Parathyroid adenoma (tissue), 2 donors: ENCODE results near the gene EGFLAM.

ENCODE experiments used
- H2AFZ ChIP-seq: fragments of 300-600 bp; sonication (generic); one replicate; pipeline ENCODE4 v1.7.0; 2017; ENCODE audit warnings: antibody characterized with exemption, mild to moderate bottlenecking
- H3K27ac ChIP-seq: fragments of 300-600 bp; sonication (generic); one replicate; pipeline ENCODE4 v1.7.0; 2017
- H3K27me3 ChIP-seq: fragments of 300-600 bp; sonication (generic); one replicate; pipeline ENCODE4 v1.7.0; 2017; ENCODE audit warnings: low read length; ENCODE audit not compliant: control insufficient read depth, insufficient read depth
- H3K36me3 ChIP-seq: fragments of 300-600 bp; sonication (generic); one replicate; pipeline ENCODE4 v1.7.0; 2017; ENCODE audit warnings: low read length; ENCODE audit not compliant: control insufficient read depth, insufficient read depth
- H3K4me1 ChIP-seq: fragments of 300-600 bp; sonication (generic); one replicate; pipeline ENCODE4 v1.7.0; 2017; ENCODE audit warnings: control low read depth
- H3K4me2 ChIP-seq: fragments of 300-600 bp; sonication (generic); one replicate; pipeline ENCODE4 v1.7.0; 2017; ENCODE audit warnings: low read length
- H3K4me3 ChIP-seq: fragments of 300-600 bp; sonication (generic); one replicate; pipeline ENCODE4 v1.7.0; 2017; ENCODE audit warnings: low read depth, low read length
- H3K79me2 ChIP-seq: fragments of 300-600 bp; sonication (generic); one replicate; pipeline ENCODE4 v1.7.0; 2017; ENCODE audit warnings: control low read depth
- H3K9ac ChIP-seq: fragments of 300-600 bp; sonication (generic); one replicate; pipeline ENCODE4 v1.7.0; 2017; ENCODE audit warnings: mild to moderate bottlenecking
- H3K9me3 ChIP-seq: fragments of 300-600 bp; sonication (generic); one replicate; pipeline ENCODE4 v1.7.0; 2017; ENCODE audit warnings: low read length; ENCODE audit not compliant: control insufficient read depth
- CTCF ChIP-seq: fragments of 300-600 bp; sonication (generic); IDR thresholded peaks from one replicate; pipeline ENCODE4 v1.7.0; 2017; ENCODE audit warnings: antibody characterized with exemption, mild to moderate bottlenecking
- donor health status: primary hyperparathyroidism.

EGFLAM gene

GRCh38 chr5:38494763-38495162 is 236.4 kb downstream of the EGFLAM start:
- no peaks in the 10 kb centered on the region for H3K9me3 ChIP-seq
- H3K27me3 ChIP-seq = no peaks in the 10 kb centered on the region
- no peaks in the 10 kb centered on the region for H3K4me1 ChIP-seq
- no peak overlapping the region for H3K4me2 ChIP-seq
- H3K79me2 ChIP-seq = no peaks in the 10 kb centered on the region
- no peak overlapping the region for H2AFZ ChIP-seq
- H3K36me3 ChIP-seq = no peaks in the 10 kb centered on the region
- no peak overlapping the region for H3K27ac ChIP-seq
- TF ChIP-seq CTCF = no peak
- H3K9ac ChIP-seq = no peak overlapping the region
- no peak overlapping the region for H3K4me3 ChIP-seq

GRCh38 chr5:38497946-38498345 is 239.6 kb downstream of the EGFLAM start:
- Histone ChIP-seq H3K9ac (no peak overlapping the region), H3K36me3 (no peaks in the 10 kb centered on the region), H3K4me3 (no peak overlapping the region), H3K27me3 (no peaks in the 10 kb centered on the region), H3K4me2 (no peak overlapping the region), H3K4me1 (no peaks in the 10 kb centered on the region), H3K9me3 (no peaks in the 10 kb centered on the region), H3K79me2 (no peaks in the 10 kb centered on the region), H3K27ac (no peak overlapping the region), H2AFZ (no peak overlapping the region)
- TF ChIP-seq CTCF = no peak

- TF ChIP-seq CTCF = no peak
- H3K9ac ChIP-seq = no peak overlapping the region
- H2AFZ ChIP-seq = no peak overlapping the region
- H3K27ac ChIP-seq = no peak overlapping the region
- H3K27me3 ChIP-seq = no peaks in the 10 kb centered on the region
- no peaks in the 10 kb centered on the region for H3K36me3 ChIP-seq
- no peaks in the 10 kb centered on the region for H3K4me1 ChIP-seq
- no peak overlapping the region for H3K4me3 ChIP-seq
- no peak overlapping the region for H3K4me2 ChIP-seq
- H3K9me3 ChIP-seq = no peaks in the 10 kb centered on the region
- no peaks in the 10 kb centered on the region for H3K79me2 ChIP-seq
Observed at GRCh38 chr5:38500573-38501260, 242.4 kb downstream of the EGFLAM start.

- Histone ChIP-seq H3K27me3 (no peaks in the 10 kb centered on the region), H3K9ac (no peak overlapping the region), H3K79me2 (no peaks in the 10 kb centered on the region), H3K9me3 (no peaks in the 10 kb centered on the region), H3K36me3 (no peaks in the 10 kb centered on the region), H3K4me3 (no peak overlapping the region), H3K4me2 (no peak overlapping the region), H3K4me1 (no peaks in the 10 kb centered on the region), H3K27ac (no peak overlapping the region), H2AFZ (no peak overlapping the region)
- no peak for TF ChIP-seq CTCF
Observed at GRCh38 chr5:38506302-38506701, 247.9 kb downstream of the EGFLAM start.

GRCh38 chr5:38509185-38509584 is 250.8 kb downstream of the EGFLAM start:
- Histone ChIP-seq H3K4me3 (no peak overlapping the region), H3K27me3 (no peaks in the 10 kb centered on the region), H3K9me3 (no peaks in the 10 kb centered on the region), H3K4me1 (no peaks in the 10 kb centered on the region), H3K36me3 (no peaks in the 10 kb centered on the region), H3K79me2 (no peaks in the 10 kb centered on the region), H3K9ac (no peak overlapping the region), H2AFZ (no peak overlapping the region), H3K27ac (no peak overlapping the region), H3K4me2 (no peak overlapping the region)
- TF ChIP-seq CTCF = no peak
